Kidney (tissue), 14 donors: ENCODE data around the gene PRKCZ. TPM values are rescaled to one million over a fixed set of nuclear protein-coding genes. Genes with fewer than 3 reads are reported as not detected.
A peak's percentile ranks its signal among the peaks of the same experiment; 100 is the strongest.

Experiments used
- DNase-seq, 5 donors: peaks; one replicate each; pipeline ENCODE4 v3.0.0-alpha.2; 2013 to 2020
- FAIRE-seq: peaks from 2 replicates; lab custom pipeline; 2012; peaks lifted over from hg19 to GRCh38; lab: Jason Lieb, UNC
- H3K27ac ChIP-seq, 2 donors: one replicate each; pipeline ENCODE4 v1.7.0; 2013; ENCODE audit warnings: low read depth in 2 of 2, low read length in 2 of 2, inconsistent platforms in 1 of 2
- H3K27me3 ChIP-seq: one replicate; pipeline ENCODE4 v1.7.1; 2013; ENCODE audit warnings: low read length, inconsistent platforms; ENCODE audit not compliant: control insufficient read depth, insufficient read depth
- H3K36me3 ChIP-seq, 3 donors: one replicate each; pipeline versions ENCODE4 v1.7.0 to v1.7.1; 2013; ENCODE audit warnings: low read length in 3 of 3, control low read depth in 1 of 3, inconsistent platforms in 1 of 3; ENCODE audit not compliant: insufficient read depth in 3 of 3, control insufficient read depth in 2 of 3
- H3K4me1 ChIP-seq, 3 donors: one replicate each; pipeline versions ENCODE4 v1.7.0 to v1.7.1; 2013; ENCODE audit warnings: low read length in 3 of 3, inconsistent platforms in 1 of 3, low read depth in 1 of 3; ENCODE audit not compliant: control insufficient read depth in 2 of 3, insufficient read depth in 2 of 3
- H3K4me3 ChIP-seq, 3 donors: one replicate each; pipeline versions ENCODE4 v1.7.0 to v1.8.1; 2013; ENCODE audit warnings: low read length in 3 of 3, control low read depth in 1 of 3, inconsistent platforms in 1 of 3
- H3K9ac ChIP-seq, 3 donors: one replicate each; pipeline versions ENCODE4 v1.7.0 to v1.7.1; 2013; ENCODE audit warnings: low read length in 3 of 3, control low read depth in 1 of 3, inconsistent platforms in 1 of 3
- H3K9me3 ChIP-seq, 3 donors: one replicate each; pipeline versions ENCODE4 v1.7.0 to v1.7.1; 2013; ENCODE audit warnings: low read length in 3 of 3, control low read depth in 1 of 3, inconsistent platforms in 1 of 3; ENCODE audit not compliant: control insufficient read depth in 2 of 3, insufficient read depth in 1 of 3
- intact Hi-C: fragments of 100-400 bp; cut with DNase I; formaldehyde crosslinking; loops from one replicate; pipeline ENCODE4 v1.11.1; 2022
- polyA plus RNA-seq: library from polyadenylated mRNA; stranded (reverse); fragments of 350-450 nt; fragmentation: Illumina TruSeq; extraction: RNeasy Lipid Tissue Mini Kit (QIAGEN cat#74804); gene quantifications from one replicate; pipeline ENCODE4 v1.2.3, GENCODE V29; 2014; ENCODE audit warnings: low read depth, low replicate concordance; ENCODE audit not compliant: insufficient read depth
- total RNA-seq: library from RNA; stranded (reverse); fragmentation: NEBNext Ultra II Directional; extraction: Animal tissue kit (Norgen Biotek cat#: 25700); gene quantifications from one replicate; pipeline ENCODE4 v1.2.1, GENCODE V29; 2021
- TF ChIP-seq, protein P1 (sequence below): IDR thresholded peaks from 3 replicates; pipeline ENCODE4 v1.5.1; 2012; ENCODE audit warnings: mild to moderate bottlenecking, moderate library complexity, borderline replicate concordance; ENCODE audit not compliant: insufficient read depth; ENCODE audit errors: extremely low read depth
- donor health status: control.
- donor health status: control.
- donor health status: control.
- donor health status: control.
- donor health status: control.
- donor health status: DM: yes; HTN: yes; CAD: no.
- donor health status: Normal renal cell carcinoma (clear cell type).

PRKCZ gene
- total and polyA plus RNA-seq, 2 donors from 2014 or later, result 24.7 to 42.4 TPM

DNA sequence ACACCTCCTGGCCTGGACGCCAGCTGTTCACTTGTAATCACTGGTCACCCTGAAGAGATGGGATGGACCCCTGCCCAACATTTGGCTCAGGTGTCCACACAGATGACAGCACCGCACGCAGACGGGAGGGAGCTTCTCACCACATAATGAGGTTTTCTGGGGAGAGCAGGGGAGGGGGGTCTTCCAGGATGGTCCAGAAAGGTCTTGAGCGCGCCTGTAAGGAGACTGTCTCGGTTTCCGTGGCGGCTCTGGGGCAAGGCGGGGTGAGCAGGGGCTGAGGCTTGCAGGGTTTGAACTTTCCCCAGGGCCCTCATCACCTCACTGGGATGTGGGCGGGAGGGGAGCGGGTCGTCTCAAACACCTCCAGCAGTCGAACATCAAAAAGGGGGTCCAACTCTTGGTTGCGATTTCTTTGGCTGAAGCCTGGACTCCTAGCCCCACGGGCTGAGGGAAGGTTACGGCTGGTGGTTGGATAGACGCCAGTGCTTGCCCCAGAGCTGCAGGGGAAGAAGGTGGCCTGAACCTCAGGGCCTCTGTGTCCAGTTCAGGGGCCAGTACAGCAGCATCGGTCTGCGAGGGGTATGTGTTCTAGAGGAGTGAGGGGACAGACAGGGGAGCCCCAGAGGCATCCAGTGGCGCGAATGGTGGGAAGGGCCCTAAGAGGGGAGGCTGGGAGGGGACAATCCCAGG is 53.8 kb downstream of the PRKCZ start:
- intact Hi-C loops, result no loop called here
- FAIRE-seq (no peak), DNase-seq (peak in 1 of 5 donors; percentile 57)
- H3K4me3 ChIP-seq, result no peak overlapping the region
- H3K36me3 ChIP-seq, result no peaks in the 10 kb centered on the region
- H3K9me3 ChIP-seq, result no peaks in the 10 kb centered on the region
- no peak overlapping the region for H3K27ac ChIP-seq
- TF ChIP-seq, protein P1, sequence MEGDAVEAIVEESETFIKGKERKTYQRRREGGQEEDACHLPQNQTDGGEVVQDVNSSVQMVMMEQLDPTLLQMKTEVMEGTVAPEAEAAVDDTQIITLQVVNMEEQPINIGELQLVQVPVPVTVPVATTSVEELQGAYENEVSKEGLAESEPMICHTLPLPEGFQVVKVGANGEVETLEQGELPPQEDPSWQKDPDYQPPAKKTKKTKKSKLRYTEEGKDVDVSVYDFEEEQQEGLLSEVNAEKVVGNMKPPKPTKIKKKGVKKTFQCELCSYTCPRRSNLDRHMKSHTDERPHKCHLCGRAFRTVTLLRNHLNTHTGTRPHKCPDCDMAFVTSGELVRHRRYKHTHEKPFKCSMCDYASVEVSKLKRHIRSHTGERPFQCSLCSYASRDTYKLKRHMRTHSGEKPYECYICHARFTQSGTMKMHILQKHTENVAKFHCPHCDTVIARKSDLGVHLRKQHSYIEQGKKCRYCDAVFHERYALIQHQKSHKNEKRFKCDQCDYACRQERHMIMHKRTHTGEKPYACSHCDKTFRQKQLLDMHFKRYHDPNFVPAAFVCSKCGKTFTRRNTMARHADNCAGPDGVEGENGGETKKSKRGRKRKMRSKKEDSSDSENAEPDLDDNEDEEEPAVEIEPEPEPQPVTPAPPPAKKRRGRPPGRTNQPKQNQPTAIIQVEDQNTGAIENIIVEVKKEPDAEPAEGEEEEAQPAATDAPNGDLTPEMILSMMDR, result no peak
- H3K27me3 ChIP-seq, result no peaks in the 10 kb centered on the region
- no peak overlapping the region for H3K9ac ChIP-seq
- H3K4me1 ChIP-seq, result peaks cover 0 to 9% (median 9%) of the 10 kb centered on the region in 3 donors

DNA sequence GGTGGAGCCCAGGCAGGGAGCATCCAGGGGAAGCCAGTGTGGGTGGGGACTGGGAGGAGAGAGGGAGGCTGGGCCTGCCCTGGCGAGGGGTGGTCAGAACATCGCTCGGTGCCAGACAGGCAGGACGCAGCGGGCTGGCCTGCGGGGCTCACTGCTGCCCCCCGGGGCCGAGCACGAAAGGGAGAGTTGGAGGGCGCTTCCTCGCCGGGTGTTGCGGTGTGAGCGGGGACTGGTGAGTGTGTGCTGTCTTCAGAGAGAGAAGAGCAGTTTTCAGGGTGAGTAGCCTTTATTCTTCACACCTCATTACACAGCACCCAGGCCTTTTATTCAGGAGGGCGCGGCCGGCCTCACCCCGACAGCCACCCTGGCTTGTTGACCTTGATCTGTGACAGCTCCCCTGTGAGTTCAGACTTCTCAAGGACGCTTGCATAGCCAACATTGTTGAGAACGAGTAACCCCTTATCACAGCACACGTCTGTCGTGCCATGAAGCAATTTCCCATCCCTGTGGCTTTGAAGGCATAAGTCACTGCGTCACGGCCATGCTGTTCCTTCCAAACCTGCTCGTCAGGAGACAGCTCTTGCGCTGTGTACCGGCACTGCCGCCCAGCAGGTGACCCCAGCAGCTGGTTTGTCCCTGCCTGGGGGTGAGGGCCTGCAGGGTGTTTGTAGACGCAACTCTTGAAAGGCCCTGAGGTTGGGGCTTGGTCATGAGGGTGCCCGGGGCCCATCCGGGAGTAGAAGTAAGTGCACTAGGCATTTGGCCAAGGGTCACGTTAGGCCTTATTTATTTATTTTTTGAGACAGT is 54.6 kb downstream of the PRKCZ start:
- peak overlapping the region in 1 of 3 donors; percentile 26 for H3K9ac ChIP-seq
- peak in 4 of 5 donors; percentile 46 to 69 (median 57) for DNase-seq
- no peaks in the 10 kb centered on the region for H3K9me3 ChIP-seq
- H3K36me3 ChIP-seq, result no peaks in the 10 kb centered on the region
- intact Hi-C loops, result no loop called here
- TF ChIP-seq, protein P1, result no peak
- H3K4me3 ChIP-seq, result no peak overlapping the region
- FAIRE-seq, result no peak
- no peak overlapping the region for H3K27ac ChIP-seq
- H3K27me3 ChIP-seq, result no peaks in the 10 kb centered on the region
- peaks cover 0 to 9% (median 9%) of the 10 kb centered on the region in 3 donors for H3K4me1 ChIP-seq

DNA sequence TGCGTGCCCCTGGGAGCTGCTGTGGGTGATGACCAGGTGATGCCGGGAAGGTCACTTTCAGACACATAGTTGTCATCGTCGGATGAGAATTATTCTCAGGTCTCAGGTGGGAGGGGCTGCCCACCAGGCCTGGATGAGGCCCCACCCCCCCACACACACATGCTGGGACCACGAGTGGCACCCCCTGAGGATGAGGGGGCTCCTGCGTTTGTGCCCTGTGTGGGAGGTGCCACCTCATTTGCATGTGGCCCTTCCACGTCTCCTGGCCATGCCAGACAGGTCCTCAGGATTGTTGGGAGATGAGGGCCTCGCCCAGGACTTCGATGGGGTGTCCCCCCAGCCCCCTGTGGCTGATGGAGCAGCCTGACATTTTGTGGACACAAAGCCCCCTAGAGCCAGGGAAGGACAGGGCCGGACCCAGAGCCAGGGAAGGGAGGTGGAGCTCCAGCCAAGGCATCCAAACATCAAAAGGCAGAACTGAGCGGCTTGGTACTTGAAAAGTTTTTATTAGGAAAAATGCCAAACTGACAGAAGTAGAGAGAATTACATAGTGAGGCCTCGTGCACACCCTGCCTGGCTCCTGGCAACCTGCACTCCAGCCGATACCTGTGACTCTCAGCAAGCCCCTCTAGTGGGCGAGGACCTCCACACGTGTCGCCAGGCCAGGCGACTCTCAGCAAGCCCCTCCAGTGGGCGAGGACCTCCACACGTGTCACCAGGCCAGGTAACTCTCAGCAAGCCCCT is 55.7 kb downstream of the PRKCZ start:
- H3K9ac ChIP-seq, result no peak overlapping the region
- H3K4me3 ChIP-seq, result no peak overlapping the region
- TF ChIP-seq, protein P1, result no peak
- peaks cover 0 to 9% (median 9%) of the 10 kb centered on the region in 3 donors for H3K4me1 ChIP-seq
- H3K36me3 ChIP-seq, result no peaks in the 10 kb centered on the region
- intact Hi-C loops, result no loop called here
- FAIRE-seq, result no peak
- DNase-seq, result peak in 1 of 5 donors; percentile 48
- H3K27me3 ChIP-seq, result no peaks in the 10 kb centered on the region
- H3K9me3 ChIP-seq, result no peaks in the 10 kb centered on the region
- H3K27ac ChIP-seq, result no peak overlapping the region
